Keratinocyte (primary cell): Measurements from ENCODE around the gene TMEM134.

Experiments
- EZH2 ChIP-seq: IDR thresholded peaks from one replicate; pipeline ENCODE4 v1.6.1; 2012; ENCODE audit warnings: inconsistent platforms, mild to moderate bottlenecking, low read length, moderate library complexity
- TF ChIP-seq, protein P1 (sequence below), 3 experiments: IDR thresholded peaks in 1 of 3; conservative IDR thresholded peaks in 1 of 3; optimal IDR thresholded peaks in 1 of 3; 2 replicates in 2 of 3; 3 replicates in 1 of 3; pipeline versions ENCODE3 to v1.5.1; 2011; ENCODE audit warnings: low read length in 3 of 3, mild to moderate bottlenecking in 3 of 3, moderate library complexity in 2 of 3, control low read depth in 1 of 3, inconsistent platforms in 1 of 3; ENCODE audit not compliant: insufficient read depth in 2 of 3; ENCODE audit errors: extremely low read depth in 1 of 3

DNA sequence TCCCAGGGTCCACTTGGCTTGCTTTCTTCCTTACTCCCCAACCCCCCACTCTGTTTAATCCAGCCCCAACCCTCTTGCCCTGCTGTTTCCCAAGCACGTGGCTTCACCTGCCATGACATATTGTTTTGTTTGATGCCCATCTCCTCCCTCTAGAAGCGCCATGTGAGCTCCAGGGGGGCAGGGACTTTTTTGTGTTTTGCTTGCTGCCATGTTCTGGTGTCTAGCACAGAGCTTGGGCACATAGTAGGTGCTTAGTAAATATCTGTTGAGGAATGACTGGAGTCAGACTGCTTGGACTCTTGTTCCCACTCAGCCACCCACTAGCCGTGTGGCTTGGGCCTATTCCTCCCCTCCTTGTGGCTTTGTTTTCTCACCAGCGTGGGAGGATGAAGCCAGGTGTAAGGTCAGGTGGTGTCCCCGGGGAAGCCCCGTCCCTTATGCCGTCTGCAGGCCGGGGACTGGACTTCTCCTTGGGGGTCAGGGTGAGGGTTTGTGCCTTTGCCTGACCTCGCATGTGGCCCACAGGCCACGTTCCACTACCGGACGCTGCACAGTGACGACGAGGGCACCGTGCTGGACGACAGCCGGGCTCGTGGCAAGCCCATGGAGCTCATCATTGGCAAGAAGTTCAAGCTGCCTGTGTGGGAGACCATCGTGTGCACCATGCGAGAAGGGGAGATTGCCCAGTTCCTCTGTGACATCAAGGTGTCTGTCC, 17.6 kb upstream of the TMEM134 start:
- TF ChIP-seq EZH2: no peak
- TF ChIP-seq, protein P1, sequence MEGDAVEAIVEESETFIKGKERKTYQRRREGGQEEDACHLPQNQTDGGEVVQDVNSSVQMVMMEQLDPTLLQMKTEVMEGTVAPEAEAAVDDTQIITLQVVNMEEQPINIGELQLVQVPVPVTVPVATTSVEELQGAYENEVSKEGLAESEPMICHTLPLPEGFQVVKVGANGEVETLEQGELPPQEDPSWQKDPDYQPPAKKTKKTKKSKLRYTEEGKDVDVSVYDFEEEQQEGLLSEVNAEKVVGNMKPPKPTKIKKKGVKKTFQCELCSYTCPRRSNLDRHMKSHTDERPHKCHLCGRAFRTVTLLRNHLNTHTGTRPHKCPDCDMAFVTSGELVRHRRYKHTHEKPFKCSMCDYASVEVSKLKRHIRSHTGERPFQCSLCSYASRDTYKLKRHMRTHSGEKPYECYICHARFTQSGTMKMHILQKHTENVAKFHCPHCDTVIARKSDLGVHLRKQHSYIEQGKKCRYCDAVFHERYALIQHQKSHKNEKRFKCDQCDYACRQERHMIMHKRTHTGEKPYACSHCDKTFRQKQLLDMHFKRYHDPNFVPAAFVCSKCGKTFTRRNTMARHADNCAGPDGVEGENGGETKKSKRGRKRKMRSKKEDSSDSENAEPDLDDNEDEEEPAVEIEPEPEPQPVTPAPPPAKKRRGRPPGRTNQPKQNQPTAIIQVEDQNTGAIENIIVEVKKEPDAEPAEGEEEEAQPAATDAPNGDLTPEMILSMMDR (optimal IDR thresholded peaks at IDR 0.05 in 1 of 3, IDR thresholded peaks at IDR 0.05 in 1 of 3, conservative IDR thresholded peaks at IDR 0.05 in 1 of 3; ENCODE audit: extremely low read depth in 1 of 3, insufficient read depth in 2 of 3, low read length in 3 of 3): no peak
